Endothelial cell of umbilical vein (primary cell): ENCODE data around the gene MVB12B. TPM values are rescaled to one million over a fixed set of nuclear protein-coding genes. Genes with fewer than 3 reads are reported as not detected.

ENCODE experiments used
- BruUV-seq: library from RNA; stranded (reverse); fragments of 400-500 nt; replicated peaks from 2 replicates; lab custom pipeline; 2021; lab: Mats Ljungman, UMichigan
- CTCF ChIA-PET: fragments of 300-600, 350-600 bp; sonication (Branson Sonifier 250); formaldehyde crosslinking; loops from one replicate; lab custom pipeline; 2021; ENCODE audit warnings: antibody characterized with exemption, inconsistent platforms; lab: Charles Lee
- POLR2A ChIA-PET: fragments of 300-600, 350-600 bp; sonication (Branson Sonifier 250); formaldehyde crosslinking; loops from one replicate; lab custom pipeline; 2021; ENCODE audit warnings: antibody characterized with exemption, inconsistent platforms; lab: Charles Lee
- DNase-seq: peaks from one replicate; pipeline ENCODE4 v3.0.0-alpha.2; 2011; ENCODE audit warnings: low read depth, low spot score
- FAIRE-seq: peaks from 2 replicates; lab custom pipeline; 2011; peaks lifted over from hg19 to GRCh38; lab: Jason Lieb, UNC
- H2AFZ ChIP-seq: 2 replicates; pipeline ENCODE4 v1.6.0; 2012; ENCODE audit warnings: low read depth, low read length, control low read depth, inconsistent platforms
- H3K27ac ChIP-seq: 2 replicates; pipeline ENCODE4 v1.5.1; 2011; ENCODE audit warnings: low read depth, mild to moderate bottlenecking, control low read depth, low read length, moderate library complexity; ENCODE audit not compliant: insufficient read depth
- H3K27me3 ChIP-seq, 2 experiments: 2 replicates each; pipeline versions ENCODE4 v1.6.0 to v1.6.1; 2011; ENCODE audit warnings: low read length in 2 of 2, mixed read lengths in 1 of 2; ENCODE audit not compliant: control insufficient read depth in 2 of 2, insufficient read depth in 2 of 2
- H3K36me3 ChIP-seq, 2 experiments: 2 replicates in 1 of 2; 3 replicates in 1 of 2; pipeline ENCODE4 v1.5.1; 2011; ENCODE audit warnings: low read length in 2 of 2, mild to moderate bottlenecking in 1 of 2, moderate library complexity in 1 of 2; ENCODE audit not compliant: control insufficient read depth in 2 of 2, insufficient read depth in 2 of 2; ENCODE audit errors: extremely low read depth in 1 of 2
- H3K4me1 ChIP-seq: 3 replicates; pipeline ENCODE4 v1.5.1; 2011; ENCODE audit warnings: mild to moderate bottlenecking, low read length; ENCODE audit not compliant: control insufficient read depth, insufficient read depth; ENCODE audit errors: extremely low read depth
- H3K4me2 ChIP-seq: 2 replicates; pipeline ENCODE4 v1.6.1; 2011; ENCODE audit warnings: low read length, control low read depth, mixed read lengths; ENCODE audit not compliant: insufficient read depth
- H3K4me3 ChIP-seq, 3 experiments: fragments of 200-600 bp in 1 of 3; sonication (generic), shearing (Covaris generic) in 1 of 3; replicated peaks in 1 of 3; 2 replicates each; pipeline ENCODE4 v1.5.1; 2011 to 2016; ENCODE audit warnings: control low read depth in 3 of 3, low read length in 3 of 3, mild to moderate bottlenecking in 2 of 3, inconsistent platforms in 1 of 3, low read depth in 1 of 3, moderate library complexity in 1 of 3; ENCODE audit not compliant: insufficient read depth in 1 of 3
- H3K79me2 ChIP-seq: 2 replicates; pipeline ENCODE4 v1.6.0; 2012; ENCODE audit warnings: low read length, inconsistent platforms; ENCODE audit not compliant: control insufficient read depth, insufficient read depth
- H3K9ac ChIP-seq: replicated peaks from 2 replicates; pipeline ENCODE3; 2011; ENCODE audit warnings: low read length, control low read depth; ENCODE audit not compliant: insufficient read depth; ENCODE audit errors: extremely low read depth
- H3K9me1 ChIP-seq: replicated peaks from 3 replicates; pipeline ENCODE4 v1.6.0; 2011; ENCODE audit warnings: mild to moderate bottlenecking, low read length; ENCODE audit not compliant: control insufficient read depth, insufficient read depth; ENCODE audit errors: extremely low read depth
- H3K9me3 ChIP-seq: replicated peaks from 2 replicates; pipeline ENCODE4 v1.5.1; 2012; ENCODE audit warnings: low read length, inconsistent platforms; ENCODE audit not compliant: control insufficient read depth, insufficient read depth
- H4K20me1 ChIP-seq: replicated peaks from 2 replicates; pipeline ENCODE3; 2011; ENCODE audit warnings: mild to moderate bottlenecking, low read length; ENCODE audit not compliant: control insufficient read depth, insufficient read depth; ENCODE audit errors: extremely low read depth
- CTCF ChIP-seq, 2 donors: IDR thresholded peaks; 1 replicate in 1 of 2; 2 replicates in 1 of 2; pipeline ENCODE4 v1.5.1; 2011; ENCODE audit warnings: low read length in 2 of 2, mild to moderate bottlenecking in 2 of 2, moderate library complexity in 2 of 2, control low read depth in 1 of 2, inconsistent platforms in 1 of 2, low read depth in 1 of 2; ENCODE audit not compliant: insufficient read depth in 1 of 2; ENCODE audit errors: extremely low read depth in 1 of 2
- FOS ChIP-seq: IDR thresholded peaks from 2 replicates; pipeline ENCODE4 v1.6.1; 2011; ENCODE audit warnings: mild to moderate bottlenecking, low read length, moderate library complexity, borderline replicate concordance; ENCODE audit not compliant: insufficient read depth
- dilution Hi-C: fragments of 300-500 bp; cut with MboI; formaldehyde crosslinking; loops from one replicate; pipeline ENCODE4 v1.15.0; 2019; ENCODE audit warnings: low sequenced_read_pairs; ENCODE audit not compliant: extremely low pct_ligation_motif_present
- intact Hi-C: fragments of 100-400 bp; cut with micrococcal nuclease; formaldehyde crosslinking; loops from one replicate; pipeline ENCODE4 v1.10.0; 2022
- polyA plus RNA-seq, 4 experiments: library from polyadenylated mRNA; depleted of rRNA in 3 of 4; stranded (reverse) in 3 of 4; unstranded in 1 of 4; fragments of >200 nt; gene quantifications; 2 replicates each; pipeline versions ENCODE4 v1.2.1 to v1.2.3, GENCODE V29; 2011 to 2012; ENCODE audit warnings: missing spikeins in 1 of 4
- total RNA-seq: library from RNA; stranded (reverse); gene quantifications from 2 replicates; pipeline ENCODE4 v1.2.3, GENCODE V29; 2021

Gene MVB12B
- total and polyA plus RNA-seq, 2 donors (not counting 3 experiments of a cell fraction or from before 2014, with no cell fraction given) = 6.6 to 17.3 TPM

GRCh38 chr9:126506361-126507317 is 180.0 kb downstream of the MVB12B start:
- no peak for DNase-seq
- no TSS peak for BruUV-seq
- H3K4me3 ChIP-seq = no peak overlapping the region
- CTCF ChIA-PET = interaction anchor here (1.1 to 2.2 kb wide), 4 partner anchors 8 to 51 kb away, joined by 3 to 7 read pairs (median 5); no protein-coding TSS in a partner anchor
- no peak for TF ChIP-seq FOS
- no peak for TF ChIP-seq CTCF (IDR thresholded peaks at IDR 0.05; ENCODE audit: extremely low read depth in 1 of 2, insufficient read depth in 1 of 2, low read depth in 1 of 2, low read length in 2 of 2)
- peaks cover 0 to 3% of the 10 kb centered on the region in 2 experiments for H3K27me3 ChIP-seq
- H2AFZ ChIP-seq = no peak overlapping the region
- H3K4me1 ChIP-seq = no peaks in the 10 kb centered on the region
- no peak overlapping the region for H3K4me2 ChIP-seq
- H3K36me3 ChIP-seq = no peaks in the 10 kb centered on the region
- H3K79me2 ChIP-seq = no peaks in the 10 kb centered on the region
- POLR2A ChIA-PET = no interaction called here
- intact Hi-C loops = no loop called here
- FAIRE-seq = no peak
- H3K9ac ChIP-seq = no peak overlapping the region
- no peak overlapping the region for H3K27ac ChIP-seq
- no peaks in the 10 kb centered on the region for H4K20me1 ChIP-seq
- dilution Hi-C loops = no loop called here
- no peaks in the 10 kb centered on the region for H3K9me3 ChIP-seq
- no peaks in the 10 kb centered on the region for H3K9me1 ChIP-seq
